WTC11 (cell line): Measurements from ENCODE around the gene DUSP11. TPM values are rescaled to one million over a fixed set of nuclear protein-coding genes. Genes with fewer than 3 reads are reported as not detected.

Experiments used
- ATAC-seq: fragments of 200-7000 bp; cut with Tn5 transposase; 2 replicates; pipeline ENCODE4 v1.10.0; 2021; ENCODE audit warnings: mild to moderate bottlenecking, moderate library complexity
- CTCF ChIA-PET: fragments of 300-600 bp; sonication (Branson Sonifier 250); formaldehyde crosslinking; loops from one replicate; lab custom pipeline; 2021; ENCODE audit warnings: antibody characterized with exemption; lab: Charles Lee
- POLR2A ChIA-PET: fragments of 350-600 bp; sonication (Branson Sonifier 250); formaldehyde crosslinking; loops from one replicate; lab custom pipeline; 2021; ENCODE audit warnings: antibody characterized with exemption; lab: Charles Lee
- DNase-seq: peaks from one replicate; pipeline ENCODE4 v3.0.0; 2021; ENCODE audit warnings: low spot score
- H3K27ac Mint-ChIP-seq: 2 replicates; pipeline ENCODE4 v1.8.0; 2021; ENCODE audit warnings: mixed read lengths
- H3K27me3 Mint-ChIP-seq: 2 replicates; pipeline ENCODE4 v1.8.0; 2021; ENCODE audit warnings: low read depth, mild to moderate bottlenecking, moderate library complexity, mixed read lengths
- H3K36me3 Mint-ChIP-seq: 2 replicates; pipeline ENCODE4 v1.8.0; 2021; ENCODE audit warnings: mixed read lengths
- H3K4me1 Mint-ChIP-seq: 2 replicates; pipeline ENCODE4 v1.8.0; 2022; ENCODE audit warnings: mixed read lengths
- H3K4me3 Mint-ChIP-seq: 2 replicates; pipeline ENCODE4 v1.8.0; 2021; ENCODE audit warnings: mild to moderate bottlenecking, moderate library complexity, mixed read lengths
- H3K9me3 Mint-ChIP-seq: 2 replicates; pipeline ENCODE4 v1.8.0; 2021; ENCODE audit warnings: mixed read lengths
- ARID4B ChIP-seq: sonication (generic); formaldehyde crosslinking; IDR thresholded peaks from 2 replicates; pipeline ENCODE4 v1.8.0; 2023; ENCODE audit warnings: missing genetic modification reagents, mild to moderate bottlenecking, borderline replicate concordance
- ATF1 ChIP-seq: sonication (generic); formaldehyde crosslinking; IDR thresholded peaks from 2 replicates; pipeline ENCODE4 v1.8.1; 2023; ENCODE audit warnings: mild to moderate bottlenecking, moderate library complexity, missing genetic modification reagents
- ATF3 ChIP-seq: sonication (generic); formaldehyde crosslinking; conservative IDR thresholded peaks from 2 replicates; pipeline ENCODE4 v1.8.1; 2022; ENCODE audit warnings: mild to moderate bottlenecking, missing genetic modification reagents
- ESRRA ChIP-seq: sonication (generic); formaldehyde crosslinking; IDR thresholded peaks from 2 replicates; pipeline ENCODE4 v1.8.1; 2022; ENCODE audit warnings: mild to moderate bottlenecking, missing genetic modification reagents, borderline replicate concordance
- FOXJ3 ChIP-seq: sonication (generic); formaldehyde crosslinking; IDR thresholded peaks from 2 replicates; pipeline ENCODE4 v1.9.0; 2021; ENCODE audit warnings: missing genetic modification reagents, mild to moderate bottlenecking, borderline replicate concordance
- FOXP4 ChIP-seq: sonication (generic); formaldehyde crosslinking; IDR thresholded peaks from 2 replicates; pipeline ENCODE4 v1.8.0; 2022; ENCODE audit warnings: mild to moderate bottlenecking, missing genetic modification reagents
- KAT7 ChIP-seq: sonication (generic); formaldehyde crosslinking; IDR thresholded peaks from 2 replicates; pipeline ENCODE4 v1.8.1; 2023; ENCODE audit warnings: missing genetic modification reagents, mild to moderate bottlenecking, borderline replicate concordance
- NR2C2 ChIP-seq: sonication (generic); formaldehyde crosslinking; IDR thresholded peaks from 2 replicates; pipeline ENCODE4 v1.8.0; 2022; ENCODE audit warnings: mild to moderate bottlenecking, missing genetic modification reagents
- NR3C1 ChIP-seq: sonication (generic); formaldehyde crosslinking; conservative IDR thresholded peaks from 2 replicates; pipeline ENCODE4 v1.8.1; 2023; ENCODE audit warnings: low read depth, mild to moderate bottlenecking, missing genetic modification reagents
- OVOL2 ChIP-seq: fragments of 250-450 bp; sonication (Bioruptor Pico); IDR thresholded peaks from 2 replicates; pipeline ENCODE4 v1.9.0; 2021; ENCODE audit warnings: mild to moderate bottlenecking, borderline replicate concordance
- RELA ChIP-seq: sonication (generic); formaldehyde crosslinking; IDR thresholded peaks from 2 replicates; pipeline ENCODE4 v1.8.1; 2022; ENCODE audit warnings: missing genetic modification reagents, mild to moderate bottlenecking, borderline replicate concordance
- ZBTB43 ChIP-seq: sonication (generic); formaldehyde crosslinking; IDR thresholded peaks from 2 replicates; pipeline ENCODE4 v1.8.1; 2023; ENCODE audit warnings: mild to moderate bottlenecking, missing genetic modification reagents
- ZNF232 ChIP-seq: sonication (generic); formaldehyde crosslinking; IDR thresholded peaks from 2 replicates; pipeline ENCODE4 v1.8.0; 2022; ENCODE audit warnings: mild to moderate bottlenecking, missing genetic modification reagents
- ZNF281 ChIP-seq: sonication (generic); formaldehyde crosslinking; IDR thresholded peaks from 2 replicates; pipeline ENCODE4 v1.8.0; 2023; ENCODE audit warnings: mild to moderate bottlenecking, missing genetic modification reagents
- ZSCAN18 ChIP-seq: fragments of 250-450 bp; sonication (Bioruptor Pico); IDR thresholded peaks from 2 replicates; pipeline ENCODE4 v2.1.2; 2022; ENCODE audit warnings: mild to moderate bottlenecking, moderate library complexity
- total RNA-seq: library from RNA; stranded (reverse); gene quantifications from 3 replicates; pipeline ENCODE4 v1.2.3, GENCODE V29; 2021
- TF ChIP-seq, protein P1 (sequence below): fragments of 200-600 bp; IDR thresholded peaks from 2 replicates; pipeline ENCODE4 v1.8.0; 2022; ENCODE audit warnings: antibody characterized with exemption
- TF ChIP-seq, protein P2 (sequence below): sonication (generic); formaldehyde crosslinking; IDR thresholded peaks from 2 replicates; pipeline ENCODE4 v1.8.0; 2022; ENCODE audit warnings: mild to moderate bottlenecking, missing genetic modification reagents

The DUSP11 gene
- total RNA-seq, 1 experiment from 2014 or later, result 16.8 TPM

- TF ChIP-seq, protein P1, sequence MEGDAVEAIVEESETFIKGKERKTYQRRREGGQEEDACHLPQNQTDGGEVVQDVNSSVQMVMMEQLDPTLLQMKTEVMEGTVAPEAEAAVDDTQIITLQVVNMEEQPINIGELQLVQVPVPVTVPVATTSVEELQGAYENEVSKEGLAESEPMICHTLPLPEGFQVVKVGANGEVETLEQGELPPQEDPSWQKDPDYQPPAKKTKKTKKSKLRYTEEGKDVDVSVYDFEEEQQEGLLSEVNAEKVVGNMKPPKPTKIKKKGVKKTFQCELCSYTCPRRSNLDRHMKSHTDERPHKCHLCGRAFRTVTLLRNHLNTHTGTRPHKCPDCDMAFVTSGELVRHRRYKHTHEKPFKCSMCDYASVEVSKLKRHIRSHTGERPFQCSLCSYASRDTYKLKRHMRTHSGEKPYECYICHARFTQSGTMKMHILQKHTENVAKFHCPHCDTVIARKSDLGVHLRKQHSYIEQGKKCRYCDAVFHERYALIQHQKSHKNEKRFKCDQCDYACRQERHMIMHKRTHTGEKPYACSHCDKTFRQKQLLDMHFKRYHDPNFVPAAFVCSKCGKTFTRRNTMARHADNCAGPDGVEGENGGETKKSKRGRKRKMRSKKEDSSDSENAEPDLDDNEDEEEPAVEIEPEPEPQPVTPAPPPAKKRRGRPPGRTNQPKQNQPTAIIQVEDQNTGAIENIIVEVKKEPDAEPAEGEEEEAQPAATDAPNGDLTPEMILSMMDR, result no peak
- no peak for TF ChIP-seq RELA (CRISPR knock-in tag)
- no peak for TF ChIP-seq ZNF232 (CRISPR knock-in tag)
- TF ChIP-seq, protein P2, sequence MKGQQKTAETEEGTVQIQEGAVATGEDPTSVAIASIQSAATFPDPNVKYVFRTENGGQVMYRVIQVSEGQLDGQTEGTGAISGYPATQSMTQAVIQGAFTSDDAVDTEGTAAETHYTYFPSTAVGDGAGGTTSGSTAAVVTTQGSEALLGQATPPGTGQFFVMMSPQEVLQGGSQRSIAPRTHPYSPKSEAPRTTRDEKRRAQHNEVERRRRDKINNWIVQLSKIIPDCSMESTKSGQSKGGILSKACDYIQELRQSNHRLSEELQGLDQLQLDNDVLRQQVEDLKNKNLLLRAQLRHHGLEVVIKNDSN (CRISPR knock-in tag), result no peak
- no peak for TF ChIP-seq FOXJ3 (CRISPR knock-in tag)
Measured at GRCh38 chr2:73740767-73741166, 39.1 kb downstream of the DUSP11 start (continued).

DNA sequence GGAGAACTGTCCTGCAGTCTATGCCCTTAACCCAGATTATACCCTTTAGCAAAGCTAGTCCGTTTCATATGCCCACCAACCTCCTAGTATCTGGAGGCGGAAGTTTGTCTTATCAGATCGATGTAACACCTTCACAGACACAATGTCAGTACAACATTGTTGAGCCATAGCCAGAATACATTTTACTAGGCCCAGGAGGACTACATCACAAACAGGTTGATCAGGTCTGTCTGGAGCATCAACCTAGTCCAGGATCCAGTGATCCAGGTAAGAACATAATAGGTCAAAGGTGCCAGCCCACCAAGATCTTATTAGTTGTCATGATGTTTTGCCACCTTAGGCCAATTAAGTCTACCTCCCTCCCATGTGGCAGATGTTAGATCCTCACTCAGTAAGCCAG, 40.8 kb downstream of the DUSP11 start:
- H3K9me3 Mint-ChIP-seq, result peaks cover 16% of the 10 kb centered on the region
- peaks cover 12% of the 10 kb centered on the region for H3K36me3 Mint-ChIP-seq
- no peak for DNase-seq
- ChIA-PET POLR2A (no interaction called here), CTCF (no interaction called here)
- H3K27me3 Mint-ChIP-seq, result peaks cover 61% of the 10 kb centered on the region
- peaks cover 6% of the 10 kb centered on the region for H3K4me1 Mint-ChIP-seq
- ATAC-seq, result no peak
- H3K4me3 Mint-ChIP-seq, result no peak overlapping the region
- H3K27ac Mint-ChIP-seq, result no peak overlapping the region
- no peak for TF ChIP-seq FOXP4
- no peak for TF ChIP-seq ARID4B
- no peak for TF ChIP-seq ATF1 (CRISPR knock-in tag)
- no peak for TF ChIP-seq KAT7 (CRISPR knock-in tag)
- TF ChIP-seq ZBTB43 (CRISPR knock-in tag), result no peak
- TF ChIP-seq, protein P1, result no peak
- no peak for TF ChIP-seq ZNF281 (CRISPR knock-in tag)
- no peak for TF ChIP-seq ZSCAN18 (CRISPR knock-in tag)
- TF ChIP-seq ATF3, result no peak
- no peak for TF ChIP-seq OVOL2 (CRISPR knock-in tag)
- TF ChIP-seq NR3C1 (CRISPR knock-in tag), result no peak
- no peak for TF ChIP-seq NR2C2 (CRISPR knock-in tag)
- TF ChIP-seq ESRRA, result no peak
